C4-2B (cell line): Measurements from ENCODE around the gene TLR4.
A peak's percentile ranks its signal among the peaks of the same experiment; 100 is the strongest.

ENCODE experiments used
- H3K27ac ChIP-seq: fragments of 450-650 bp; 2 replicates; pipeline ENCODE4 v1.5.1; 2017
- ZFX ChIP-seq: fragments of 450-650 bp; IDR thresholded peaks from 2 replicates; pipeline ENCODE4 v1.6.1; 2017
- TF ChIP-seq, protein P1 (sequence below): fragments of 450-650 bp; conservative IDR thresholded peaks from 2 replicates; pipeline ENCODE4 v1.5.1; 2017; ENCODE audit warnings: mild to moderate bottlenecking

Gene TLR4

DNA sequence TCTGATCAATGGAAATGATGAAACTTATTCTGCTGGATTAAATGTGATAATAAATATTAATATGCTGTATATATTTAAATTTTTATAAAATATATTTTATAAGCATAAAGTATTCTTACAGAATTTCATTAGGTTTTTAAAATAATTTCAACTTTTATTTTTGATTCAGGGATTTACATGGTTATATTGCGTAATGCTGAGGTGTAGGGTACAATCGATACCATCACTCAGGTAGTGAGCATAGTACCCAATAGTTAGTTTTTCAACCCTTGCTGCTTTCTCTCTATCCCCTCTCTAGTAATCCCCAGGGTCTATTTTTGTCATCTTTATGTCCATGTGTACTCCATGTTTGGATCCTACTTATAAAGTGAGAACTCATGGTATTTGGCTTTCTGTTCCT, 5.7 kb downstream of the TLR4 start:
- no peak for TF ChIP-seq ZFX
- TF ChIP-seq, protein P1, sequence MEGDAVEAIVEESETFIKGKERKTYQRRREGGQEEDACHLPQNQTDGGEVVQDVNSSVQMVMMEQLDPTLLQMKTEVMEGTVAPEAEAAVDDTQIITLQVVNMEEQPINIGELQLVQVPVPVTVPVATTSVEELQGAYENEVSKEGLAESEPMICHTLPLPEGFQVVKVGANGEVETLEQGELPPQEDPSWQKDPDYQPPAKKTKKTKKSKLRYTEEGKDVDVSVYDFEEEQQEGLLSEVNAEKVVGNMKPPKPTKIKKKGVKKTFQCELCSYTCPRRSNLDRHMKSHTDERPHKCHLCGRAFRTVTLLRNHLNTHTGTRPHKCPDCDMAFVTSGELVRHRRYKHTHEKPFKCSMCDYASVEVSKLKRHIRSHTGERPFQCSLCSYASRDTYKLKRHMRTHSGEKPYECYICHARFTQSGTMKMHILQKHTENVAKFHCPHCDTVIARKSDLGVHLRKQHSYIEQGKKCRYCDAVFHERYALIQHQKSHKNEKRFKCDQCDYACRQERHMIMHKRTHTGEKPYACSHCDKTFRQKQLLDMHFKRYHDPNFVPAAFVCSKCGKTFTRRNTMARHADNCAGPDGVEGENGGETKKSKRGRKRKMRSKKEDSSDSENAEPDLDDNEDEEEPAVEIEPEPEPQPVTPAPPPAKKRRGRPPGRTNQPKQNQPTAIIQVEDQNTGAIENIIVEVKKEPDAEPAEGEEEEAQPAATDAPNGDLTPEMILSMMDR: no peak
- no peak overlapping the region for H3K27ac ChIP-seq

DNA sequence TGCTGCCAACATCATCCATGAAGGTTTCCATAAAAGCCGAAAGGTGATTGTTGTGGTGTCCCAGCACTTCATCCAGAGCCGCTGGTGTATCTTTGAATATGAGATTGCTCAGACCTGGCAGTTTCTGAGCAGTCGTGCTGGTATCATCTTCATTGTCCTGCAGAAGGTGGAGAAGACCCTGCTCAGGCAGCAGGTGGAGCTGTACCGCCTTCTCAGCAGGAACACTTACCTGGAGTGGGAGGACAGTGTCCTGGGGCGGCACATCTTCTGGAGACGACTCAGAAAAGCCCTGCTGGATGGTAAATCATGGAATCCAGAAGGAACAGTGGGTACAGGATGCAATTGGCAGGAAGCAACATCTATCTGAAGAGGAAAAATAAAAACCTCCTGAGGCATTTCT, 10.1 kb downstream of the TLR4 start:
- no peak for TF ChIP-seq ZFX
- TF ChIP-seq, protein P1: peak; percentile 15; the same call in 1 of the 2 replicates
- H3K27ac ChIP-seq: no peak overlapping the region

DNA sequence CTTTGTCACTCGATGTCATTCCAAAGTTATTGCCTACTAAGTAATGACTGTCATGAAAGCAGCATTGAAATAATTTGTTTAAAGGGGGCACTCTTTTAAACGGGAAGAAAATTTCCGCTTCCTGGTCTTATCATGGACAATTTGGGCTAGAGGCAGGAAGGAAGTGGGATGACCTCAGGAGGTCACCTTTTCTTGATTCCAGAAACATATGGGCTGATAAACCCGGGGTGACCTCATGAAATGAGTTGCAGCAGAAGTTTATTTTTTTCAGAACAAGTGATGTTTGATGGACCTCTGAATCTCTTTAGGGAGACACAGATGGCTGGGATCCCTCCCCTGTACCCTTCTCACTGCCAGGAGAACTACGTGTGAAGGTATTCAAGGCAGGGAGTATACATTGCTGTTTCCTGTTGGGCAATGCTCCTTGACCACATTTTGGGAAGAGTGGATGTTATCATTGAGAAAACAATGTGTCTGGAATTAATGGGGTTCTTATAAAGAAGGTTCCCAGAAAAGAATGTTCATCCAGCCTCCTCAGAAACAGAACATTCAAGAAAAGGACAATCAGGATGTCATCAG, 11.3 kb downstream of the TLR4 start:
- no peak overlapping the region for H3K27ac ChIP-seq
- no peak for TF ChIP-seq ZFX
- TF ChIP-seq, protein P1: no peak

DNA sequence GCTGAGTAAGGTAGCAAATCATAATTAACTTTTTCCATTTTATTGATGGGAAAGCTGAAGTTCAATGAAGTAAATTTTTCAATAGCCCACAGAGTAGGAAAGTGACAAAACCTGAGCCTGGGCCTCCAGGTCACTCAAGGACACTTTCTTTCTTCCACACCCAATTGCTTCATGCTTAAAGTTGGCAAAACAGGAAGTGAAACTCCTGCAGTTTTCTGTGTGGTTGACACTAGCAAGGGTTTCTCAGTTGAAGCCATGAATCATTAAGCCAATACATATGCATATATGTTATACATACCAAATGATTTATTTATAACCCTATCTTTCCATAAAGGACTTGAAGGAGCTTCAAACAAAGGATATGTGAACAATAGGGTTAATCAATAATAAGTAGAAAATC, 13.9 kb downstream of the TLR4 start:
- TF ChIP-seq, protein P1: no peak
- no peak for TF ChIP-seq ZFX
- no peak overlapping the region for H3K27ac ChIP-seq

DNA sequence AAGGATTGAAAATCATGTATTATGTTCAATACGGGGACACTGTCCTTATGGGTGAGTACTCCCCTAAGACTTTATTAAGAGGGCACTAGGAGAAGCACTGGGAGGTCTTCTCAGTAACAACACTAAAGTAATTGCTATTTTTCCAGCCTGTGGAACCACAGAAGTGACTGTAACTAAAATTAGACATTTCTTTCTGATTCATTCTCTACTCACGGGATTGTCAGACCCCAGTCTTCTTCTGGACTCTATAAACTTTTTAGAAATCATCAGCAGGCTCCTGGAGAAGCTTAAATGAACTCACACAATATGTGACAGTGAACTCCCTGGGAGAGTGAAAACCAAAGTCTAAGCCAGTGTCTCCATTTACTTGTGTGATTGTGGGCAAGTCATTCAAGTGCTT, 14.5 kb downstream of the TLR4 start:
- H3K27ac ChIP-seq: no peak overlapping the region
- TF ChIP-seq, protein P1: no peak
- TF ChIP-seq ZFX: no peak

DNA sequence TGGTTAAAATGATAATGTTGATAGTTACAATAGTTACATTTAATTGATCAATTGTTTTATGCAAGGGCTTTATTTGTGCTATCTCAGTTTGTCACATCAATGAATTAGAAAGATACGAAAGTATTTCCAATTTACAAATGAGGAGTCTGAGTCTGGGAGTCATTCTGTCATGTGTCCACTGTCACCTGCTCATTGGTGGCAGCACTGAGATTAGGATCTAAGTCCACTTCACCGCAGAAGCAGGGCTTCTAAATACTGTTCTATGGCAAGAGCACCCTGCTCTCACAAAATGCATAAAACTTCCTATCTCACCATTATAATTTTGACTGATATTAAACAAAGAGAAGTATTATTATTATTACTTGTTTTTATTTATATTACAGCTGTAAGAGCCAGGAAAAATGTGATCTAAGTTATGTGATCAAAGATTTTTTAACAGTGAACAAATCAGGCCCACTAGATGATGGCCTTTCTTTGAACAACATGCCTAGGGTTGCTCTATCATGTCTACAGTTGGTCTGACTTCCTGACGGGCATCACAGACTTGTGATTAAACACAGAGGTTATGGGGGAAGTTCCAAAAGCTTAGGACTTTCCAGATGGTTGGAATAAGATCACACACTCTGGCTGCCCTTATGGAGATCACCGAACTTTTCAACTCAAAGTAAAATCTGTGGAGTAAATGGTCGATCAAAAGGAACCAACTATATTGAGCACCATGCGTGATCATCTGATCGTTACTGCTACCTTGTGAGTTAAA, 15.1 kb downstream of the TLR4 start:
- H3K27ac ChIP-seq: no peak overlapping the region
- no peak for TF ChIP-seq ZFX
- TF ChIP-seq, protein P1: no peak

DNA sequence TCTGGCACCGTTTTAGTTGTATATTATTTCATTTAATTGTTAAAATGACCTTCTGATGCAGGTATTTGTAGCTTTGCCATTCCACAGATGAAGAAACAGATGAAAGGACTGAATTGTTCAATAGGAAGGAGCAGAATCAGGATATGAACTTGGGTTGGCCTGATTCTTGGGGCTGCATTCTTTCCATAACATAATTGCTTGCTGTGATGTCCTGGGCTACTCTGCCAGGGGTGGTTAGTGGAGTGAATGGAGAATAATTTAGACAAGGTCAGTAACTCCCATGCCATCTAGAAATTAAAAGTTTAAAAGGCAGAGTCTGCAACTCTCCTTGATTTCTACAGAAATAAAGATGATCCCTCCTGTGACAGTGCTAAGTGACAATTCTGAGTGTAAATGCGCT, 15.9 kb downstream of the TLR4 start:
- TF ChIP-seq, protein P1: no peak
- TF ChIP-seq ZFX: no peak
- no peak overlapping the region for H3K27ac ChIP-seq
